Adrenal gland (tissue), 12 donors: ENCODE measurements around the gene PLIN1. TPM values are rescaled to one million over a fixed set of nuclear protein-coding genes. Genes with fewer than 3 reads are reported as not detected.

Experiments
- DNase-seq, 7 donors: peaks; one replicate each; pipeline ENCODE4 v3.0.0-alpha.2; 2019 to 2020
- H3K27ac ChIP-seq, 5 donors: fragments of 200-600 bp; sonication (generic) in 4 of 5; 1 replicate in 3 of 5; 2 replicates in 2 of 5; pipeline versions ENCODE4 v1.5.1 to v1.8.0; 2016 to 2020; ENCODE audit warnings: mild to moderate bottlenecking in 1 of 5
- H3K27me3 ChIP-seq: fragments of 200-600 bp; 2 replicates; pipeline ENCODE4 v1.8.0; 2021
- H3K36me3 ChIP-seq, 2 donors: fragments of 200-600 bp; replicated peaks in 1 of 2; 1 replicate in 1 of 2; 2 replicates in 1 of 2; pipeline versions ENCODE4 v1.5.1 to v1.8.0; 2018 to 2022
- H3K4me1 ChIP-seq, 2 donors: fragments of 200-600 bp; replicated peaks in 1 of 2; 1 replicate in 1 of 2; 2 replicates in 1 of 2; pipeline versions ENCODE4 v1.5.1 to v1.8.0; 2018 to 2021
- H3K4me3 ChIP-seq, 4 donors: fragments of 200-600 bp; sonication (generic) in 3 of 4; one replicate each; pipeline ENCODE4 v1.5.1; 2016 to 2018
- H3K9me3 ChIP-seq, 3 donors: fragments of 200-600 bp; sonication (generic) in 1 of 3; replicated peaks in 1 of 3; 1 replicate in 2 of 3; 2 replicates in 1 of 3; pipeline versions ENCODE4 v1.5.1 to v1.8.0; 2016 to 2021
- POLR2A ChIP-seq, 2 donors: fragments of 450-650 bp; IDR thresholded peaks; one replicate each; pipeline ENCODE4 v1.6.1; 2017; ENCODE audit warnings: antibody characterized with exemption in 2 of 2, mild to moderate bottlenecking in 2 of 2, moderate library complexity in 1 of 2
- WGBS, 4 donors: extraction: QIAGEN DNeasy Blood & Tissue Kit in 2 of 4; methylation state at CpG; one replicate each; pipeline versions ENCODE4 v1.1.5 to v1.1.7; 2013 to 2017; 5-methylcytosine and 5-hydroxymethylcytosine counted together
- intact Hi-C, 2 donors: fragments of 100-400 bp; cut with DNase I; formaldehyde crosslinking; loops; one replicate each; pipeline versions ENCODE4 v1.14.1 to v1.15.0; 2022 to 2023
- polyA plus RNA-seq, 3 donors: library from polyadenylated mRNA; stranded (reverse); fragments of 200-250 nt in 2 of 3; fragments of 350-450 nt in 1 of 3; fragmentation: Illumina TruSeq in 1 of 3; extraction: RNeasy Lipid Tissue Mini Kit (QIAGEN cat#74804) in 1 of 3; gene quantifications; one replicate each; pipeline ENCODE4 v1.2.3, GENCODE V29; 2013 to 2014
- total RNA-seq, 9 donors: library from RNA; depleted of rRNA in 4 of 9; stranded (reverse); fragments of >200 nt in 4 of 9; fragments of 120-200 nt in 1 of 9; fragmentation: NEBNext Ultra II Directional in 1 of 9; extraction: Animal tissue kit (Norgen Biotek cat#: 25700) in 1 of 9; gene quantifications; one replicate each; pipeline versions ENCODE4 v1.1.0 to v1.2.4, GENCODE V29; 2013 to 2023
- TF ChIP-seq, protein P1 (sequence below), 6 experiments: fragments of 450-650 bp in 4 of 6; fragments of 200-600 bp in 2 of 6; sonication (generic) in 1 of 6; IDR thresholded peaks; 1 replicate in 5 of 6; 2 replicates in 1 of 6; pipeline versions ENCODE4 v1.5.1 to v1.8.0; 2016 to 2021; ENCODE audit warnings: antibody characterized with exemption in 6 of 6, mild to moderate bottlenecking in 2 of 6, moderate library complexity in 1 of 6
- donor health status: healthy with polysubstance abuse.
- donor health status: Bipolar disorder and iron deficiency.
- donor health status: DM: yes; HTN: yes; CAD: no.
- donor health status: DM: no; HTN: no; CAD: no.
- donor health status: DM: no; HTN: no; CAD: no.
- donor health status: DM: yes; HTN: yes; CAD: no.

Gene PLIN1
- total and polyA plus RNA-seq, 12 donors: 0.11 to 199 (median 6.3) TPM

DNA sequence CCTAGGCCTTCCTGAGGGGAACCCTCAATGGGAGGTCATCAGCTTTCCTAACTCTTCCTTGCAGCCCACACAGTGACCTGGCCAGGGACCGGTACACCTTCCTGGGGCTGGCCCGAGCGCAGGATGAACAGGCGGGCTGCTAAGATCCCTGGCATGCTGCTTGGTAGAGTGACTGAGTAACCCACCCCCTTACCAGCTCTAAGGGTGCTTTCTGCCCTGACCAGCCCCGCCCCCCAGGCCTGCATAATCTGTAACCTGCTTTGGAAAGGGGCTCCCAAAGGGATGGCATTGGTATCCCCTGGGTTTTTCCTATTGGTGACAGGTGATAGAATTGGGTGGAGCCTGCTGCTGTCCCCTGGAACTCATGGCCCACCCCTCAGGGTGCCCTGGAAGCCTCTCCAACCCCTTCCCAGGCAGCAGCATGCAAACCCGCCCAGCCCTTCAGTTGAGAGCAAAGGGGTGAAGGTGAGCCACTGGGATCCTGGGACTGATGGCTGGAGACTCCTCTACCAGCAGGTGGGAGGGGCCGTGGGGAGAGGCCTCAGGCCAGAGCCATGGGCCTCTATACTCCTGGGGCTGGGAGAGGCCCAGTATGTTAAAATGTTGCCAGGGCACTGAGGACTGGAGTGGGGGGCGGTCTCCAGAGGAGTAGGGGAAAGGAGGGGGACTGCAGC, 12.8 kb downstream of the PLIN1 start:
- peak in 1 of 7 donors; percentile 50 for DNase-seq
- intact Hi-C loops: no loop called here
- Histone ChIP-seq H3K4me1 (peaks cover 17 to 23% of the 10 kb centered on the region in 2 donors), H3K27ac (peak overlapping the region in 4 of 5 donors; percentile 76 to 95 (median 84)), H3K36me3 (no peaks in the 10 kb centered on the region), H3K4me3 (peak overlapping the region in 1 of 4 donors; percentile 52), H3K27me3 (no peaks in the 10 kb centered on the region), H3K9me3 (no peaks in the 10 kb centered on the region)
- no peak for TF ChIP-seq POLR2A (IDR thresholded peaks at IDR 0.05)
- TF ChIP-seq, protein P1, sequence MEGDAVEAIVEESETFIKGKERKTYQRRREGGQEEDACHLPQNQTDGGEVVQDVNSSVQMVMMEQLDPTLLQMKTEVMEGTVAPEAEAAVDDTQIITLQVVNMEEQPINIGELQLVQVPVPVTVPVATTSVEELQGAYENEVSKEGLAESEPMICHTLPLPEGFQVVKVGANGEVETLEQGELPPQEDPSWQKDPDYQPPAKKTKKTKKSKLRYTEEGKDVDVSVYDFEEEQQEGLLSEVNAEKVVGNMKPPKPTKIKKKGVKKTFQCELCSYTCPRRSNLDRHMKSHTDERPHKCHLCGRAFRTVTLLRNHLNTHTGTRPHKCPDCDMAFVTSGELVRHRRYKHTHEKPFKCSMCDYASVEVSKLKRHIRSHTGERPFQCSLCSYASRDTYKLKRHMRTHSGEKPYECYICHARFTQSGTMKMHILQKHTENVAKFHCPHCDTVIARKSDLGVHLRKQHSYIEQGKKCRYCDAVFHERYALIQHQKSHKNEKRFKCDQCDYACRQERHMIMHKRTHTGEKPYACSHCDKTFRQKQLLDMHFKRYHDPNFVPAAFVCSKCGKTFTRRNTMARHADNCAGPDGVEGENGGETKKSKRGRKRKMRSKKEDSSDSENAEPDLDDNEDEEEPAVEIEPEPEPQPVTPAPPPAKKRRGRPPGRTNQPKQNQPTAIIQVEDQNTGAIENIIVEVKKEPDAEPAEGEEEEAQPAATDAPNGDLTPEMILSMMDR (IDR thresholded peaks at IDR 0.05): no peak
- 93 to 97% (median 94%) methylated on average over 6 to 8 of the region's 8 CpGs for WGBS, 4 donors

DNA sequence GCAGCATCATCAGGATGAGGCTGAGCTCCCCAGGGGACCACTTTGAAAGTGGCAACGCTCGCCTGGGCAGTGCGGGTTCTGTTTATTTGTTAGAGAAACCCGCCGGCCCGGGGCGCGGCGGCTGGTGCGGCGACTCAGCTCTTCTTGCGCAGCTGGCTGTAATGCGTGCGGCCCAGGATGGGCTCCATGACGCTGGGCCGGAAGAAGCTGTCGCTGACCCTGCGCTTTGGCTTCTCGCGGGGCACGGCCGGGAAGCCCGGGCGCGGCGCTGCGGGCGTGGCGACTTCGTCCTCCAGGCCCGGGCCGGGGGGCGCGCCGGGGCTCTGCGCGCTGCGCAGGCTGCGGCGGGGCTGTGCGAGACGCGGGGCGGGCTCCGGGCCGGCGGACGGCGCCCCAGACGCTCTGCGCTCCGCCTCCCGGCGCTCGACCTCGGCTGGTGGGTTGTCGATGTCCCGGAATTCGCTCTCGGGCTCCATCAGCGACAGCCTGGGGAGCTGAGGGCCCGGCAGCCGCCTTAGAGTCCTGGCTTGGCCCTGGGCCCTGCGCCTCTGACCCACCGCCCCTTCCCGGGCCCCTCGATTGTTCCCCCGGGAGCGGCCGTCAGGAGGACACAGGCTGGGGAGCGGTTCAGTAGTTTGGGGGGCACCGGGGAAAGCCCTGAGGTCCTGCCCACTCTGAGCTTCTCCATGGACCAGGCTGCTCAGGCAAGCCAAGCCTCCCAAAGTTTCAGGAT, 13.6 kb downstream of the PLIN1 start:
- intact Hi-C loops: no loop called here
- peak; percentile 49 to 78 (median 63) for DNase-seq
- TF ChIP-seq, protein P1 (IDR thresholded peaks at IDR 0.05): no peak
- TF ChIP-seq POLR2A (IDR thresholded peaks at IDR 0.05): peak; percentile 32 to 58
- H3K36me3 ChIP-seq: no peaks in the 10 kb centered on the region
- H3K4me3 ChIP-seq: peak overlapping the region in 1 of 4 donors; percentile 52
- H3K27me3 ChIP-seq: no peaks in the 10 kb centered on the region
- WGBS, 4 donors: 1 to 5% (median 3%) methylated on average over 11 to 72 of the region's 72 CpGs
- peak overlapping the region in 4 of 5 donors; percentile 76 to 95 (median 84) for H3K27ac ChIP-seq
- H3K9me3 ChIP-seq: no peaks in the 10 kb centered on the region
- H3K4me1 ChIP-seq: peaks cover 17 to 23% of the 10 kb centered on the region in 2 donors

DNA sequence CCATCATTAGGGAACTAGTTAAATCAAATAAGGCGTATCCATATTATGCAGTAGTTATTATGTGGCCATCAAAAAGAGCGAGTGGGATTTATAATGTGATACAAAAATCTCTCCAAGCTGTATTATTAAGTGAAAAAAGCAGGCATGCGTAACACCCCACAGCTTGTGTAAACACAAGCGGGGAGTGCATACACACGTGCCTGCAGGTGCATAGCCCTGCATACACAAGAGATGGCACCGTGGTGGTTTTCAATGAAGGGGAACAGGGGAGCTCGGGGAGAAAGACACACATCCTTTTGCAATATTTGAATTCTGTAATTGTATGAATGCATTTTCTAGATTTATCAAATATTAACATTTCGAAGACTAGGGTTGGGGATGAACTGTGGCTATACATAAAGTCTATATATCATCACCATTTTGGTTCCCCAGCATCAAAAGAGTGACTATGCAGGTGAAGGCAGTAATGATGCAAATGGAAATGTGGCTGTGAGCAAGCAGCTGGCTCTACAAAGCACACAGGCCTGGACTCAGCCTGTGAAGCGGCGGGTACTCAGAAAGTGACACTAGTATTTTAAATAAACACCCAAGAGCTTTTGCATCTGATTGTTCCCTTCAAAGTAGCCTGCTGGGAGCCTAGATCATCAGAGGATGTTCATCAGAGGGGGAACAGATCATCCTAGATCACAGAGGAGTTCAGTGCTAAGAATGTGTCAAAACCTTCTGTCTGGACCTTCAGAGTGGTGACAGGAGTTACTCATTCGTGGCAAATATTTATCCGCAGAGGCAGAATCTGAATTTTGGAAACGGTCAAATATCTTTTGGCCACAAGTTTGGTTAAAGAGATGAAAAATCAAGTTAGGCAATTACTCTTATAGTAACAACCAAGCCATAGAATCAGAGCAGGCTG, 14.5 kb downstream of the PLIN1 start:
- peaks cover 17 to 23% of the 10 kb centered on the region in 2 donors for H3K4me1 ChIP-seq
- H3K27ac ChIP-seq: peak overlapping the region in 4 of 5 donors; percentile 76 to 95 (median 84)
- intact Hi-C loops: no loop called here
- H3K36me3 ChIP-seq: no peaks in the 10 kb centered on the region
- TF ChIP-seq POLR2A (IDR thresholded peaks at IDR 0.05): no peak
- TF ChIP-seq, protein P1 (IDR thresholded peaks at IDR 0.05): no peak
- H3K9me3 ChIP-seq: no peaks in the 10 kb centered on the region
- 86 to 89% (median 88%) methylated on average over 13 of the region's 13 CpGs for WGBS, 4 donors
- H3K27me3 ChIP-seq: no peaks in the 10 kb centered on the region
- peak in 1 of 7 donors; percentile 47 for DNase-seq
- peak overlapping the region in 1 of 4 donors; percentile 52 for H3K4me3 ChIP-seq
